ENCODE data around the gene CENPP.

CENPP gene

GRCh38 chr9:92499701-92500100, 173.9 kb downstream of the CENPP start:
- Histone ChIP-seq H3K4me1 (ENCODE audit: insufficient read depth, low read length, severe bottlenecking) (no peaks in the 10 kb centered on the region), H3K9me2 (ENCODE audit: low read depth, low read length) (no peaks in the 10 kb centered on the region), H3K4me3 (ENCODE audit: low read depth, low read length, poor library complexity, severe bottlenecking) (no peak overlapping the region), H3K79me2 (ENCODE audit: insufficient read depth, low read length) (no peaks in the 10 kb centered on the region), H3K4me2 (ENCODE audit: low read length) (no peak overlapping the region), H3K36me3 (ENCODE audit: insufficient read depth, low read length) (no peaks in the 10 kb centered on the region), H2AFZ (ENCODE audit: low read length) (no peak overlapping the region), H3K27ac (ENCODE audit: low read depth, low read length, poor library complexity, severe bottlenecking) (no peak overlapping the region), H4K20me1 (ENCODE audit: insufficient read depth, low read length) (no peaks in the 10 kb centered on the region), H3K27me3 (ENCODE audit: insufficient read depth, low read length) (no peaks in the 10 kb centered on the region), H3K9ac (ENCODE audit: low read length) (no peak overlapping the region), H3F3A (ENCODE audit: insufficient read depth, low read length) (no peaks in the 10 kb centered on the region), H3K9me3 (ENCODE audit: low read length) (no peaks in the 10 kb centered on the region)
- TF ChIP-seq EZH2 (IDR thresholded peaks at IDR 0.05; ENCODE audit: borderline replicate concordance, low read length), result no peak
- TF ChIP-seq, protein P1, sequence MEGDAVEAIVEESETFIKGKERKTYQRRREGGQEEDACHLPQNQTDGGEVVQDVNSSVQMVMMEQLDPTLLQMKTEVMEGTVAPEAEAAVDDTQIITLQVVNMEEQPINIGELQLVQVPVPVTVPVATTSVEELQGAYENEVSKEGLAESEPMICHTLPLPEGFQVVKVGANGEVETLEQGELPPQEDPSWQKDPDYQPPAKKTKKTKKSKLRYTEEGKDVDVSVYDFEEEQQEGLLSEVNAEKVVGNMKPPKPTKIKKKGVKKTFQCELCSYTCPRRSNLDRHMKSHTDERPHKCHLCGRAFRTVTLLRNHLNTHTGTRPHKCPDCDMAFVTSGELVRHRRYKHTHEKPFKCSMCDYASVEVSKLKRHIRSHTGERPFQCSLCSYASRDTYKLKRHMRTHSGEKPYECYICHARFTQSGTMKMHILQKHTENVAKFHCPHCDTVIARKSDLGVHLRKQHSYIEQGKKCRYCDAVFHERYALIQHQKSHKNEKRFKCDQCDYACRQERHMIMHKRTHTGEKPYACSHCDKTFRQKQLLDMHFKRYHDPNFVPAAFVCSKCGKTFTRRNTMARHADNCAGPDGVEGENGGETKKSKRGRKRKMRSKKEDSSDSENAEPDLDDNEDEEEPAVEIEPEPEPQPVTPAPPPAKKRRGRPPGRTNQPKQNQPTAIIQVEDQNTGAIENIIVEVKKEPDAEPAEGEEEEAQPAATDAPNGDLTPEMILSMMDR (IDR thresholded peaks at IDR 0.05; ENCODE audit: low read length), result no peak

GRCh38 chr9:92500725-92501124, 175.0 kb downstream of the CENPP start:
- Histone ChIP-seq H3K4me1 (ENCODE audit: insufficient read depth, low read length, severe bottlenecking) (no peaks in the 10 kb centered on the region), H3K9me3 (ENCODE audit: low read length) (no peaks in the 10 kb centered on the region), H3K27ac (ENCODE audit: low read depth, low read length, poor library complexity, severe bottlenecking) (no peak overlapping the region), H3K4me2 (ENCODE audit: low read length) (no peak overlapping the region), H3K79me2 (ENCODE audit: insufficient read depth, low read length) (no peaks in the 10 kb centered on the region), H3K9ac (ENCODE audit: low read length) (no peak overlapping the region), H3K4me3 (ENCODE audit: low read depth, low read length, poor library complexity, severe bottlenecking) (no peak overlapping the region), H3K36me3 (ENCODE audit: insufficient read depth, low read length) (no peaks in the 10 kb centered on the region), H3K27me3 (ENCODE audit: insufficient read depth, low read length) (no peaks in the 10 kb centered on the region), H3K9me2 (ENCODE audit: low read depth, low read length) (no peaks in the 10 kb centered on the region), H4K20me1 (ENCODE audit: insufficient read depth, low read length) (no peaks in the 10 kb centered on the region), H3F3A (ENCODE audit: insufficient read depth, low read length) (no peaks in the 10 kb centered on the region), H2AFZ (ENCODE audit: low read length) (no peak overlapping the region)
- TF ChIP-seq, protein P1 (IDR thresholded peaks at IDR 0.05; ENCODE audit: low read length), result no peak
- no peak for TF ChIP-seq EZH2 (IDR thresholded peaks at IDR 0.05; ENCODE audit: borderline replicate concordance, low read length)

DNA sequence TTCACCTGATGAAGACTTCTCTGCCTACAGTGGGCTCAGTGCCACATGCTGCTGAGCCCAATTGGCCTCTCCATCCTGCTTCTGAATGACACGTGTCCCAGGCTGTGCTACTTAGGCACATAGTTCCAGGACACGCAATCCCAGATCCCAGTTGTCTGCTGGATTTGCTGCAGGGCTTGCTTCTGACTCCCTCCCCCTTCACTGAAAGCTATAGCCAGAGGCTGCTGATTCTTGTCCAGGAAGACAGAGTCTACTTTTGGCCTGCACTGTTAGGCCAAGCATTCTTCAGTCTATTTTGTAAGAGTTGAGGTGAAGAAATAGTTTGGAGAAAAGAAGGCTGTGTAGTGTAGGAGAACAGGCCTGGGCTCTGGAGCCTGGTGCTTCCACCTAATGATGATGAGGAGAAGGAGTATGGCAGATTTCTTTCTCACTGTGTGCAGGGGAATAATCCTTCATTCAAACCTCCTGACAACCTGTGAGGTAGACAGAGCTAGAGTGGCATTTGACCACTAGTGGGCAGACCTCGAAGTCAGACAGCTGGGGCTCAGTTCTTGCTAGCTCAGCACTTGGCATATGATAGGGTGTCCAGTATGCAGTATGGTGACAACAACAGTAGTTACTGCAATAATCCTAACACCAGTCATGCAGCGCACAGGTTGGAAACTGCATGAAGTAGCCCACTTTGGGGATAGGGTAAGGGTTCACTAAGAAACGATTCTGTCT, 176.1 kb downstream of the CENPP start:
- no peak overlapping the region for H3K4me3 ChIP-seq (ENCODE audit: low read depth, low read length, poor library complexity, severe bottlenecking)
- TF ChIP-seq, protein P1 (IDR thresholded peaks at IDR 0.05; ENCODE audit: low read length), result peak; percentile 73
- no peak for TF ChIP-seq EZH2 (IDR thresholded peaks at IDR 0.05; ENCODE audit: borderline replicate concordance, low read length)
- no peak overlapping the region for H3K4me2 ChIP-seq (ENCODE audit: low read length)
- H3K9me2 ChIP-seq (ENCODE audit: low read depth, low read length), result no peaks in the 10 kb centered on the region
- H3K79me2 ChIP-seq (ENCODE audit: insufficient read depth, low read length), result no peaks in the 10 kb centered on the region
- no peaks in the 10 kb centered on the region for H3K36me3 ChIP-seq (ENCODE audit: insufficient read depth, low read length)
- no peak overlapping the region for H3K27ac ChIP-seq (ENCODE audit: low read depth, low read length, poor library complexity, severe bottlenecking)
- no peaks in the 10 kb centered on the region for H3K4me1 ChIP-seq (ENCODE audit: insufficient read depth, low read length, severe bottlenecking)
- H3F3A ChIP-seq (ENCODE audit: insufficient read depth, low read length), result no peaks in the 10 kb centered on the region
- no peak overlapping the region for H2AFZ ChIP-seq (ENCODE audit: low read length)
- H3K27me3 ChIP-seq (ENCODE audit: insufficient read depth, low read length), result no peaks in the 10 kb centered on the region
- no peak overlapping the region for H3K9ac ChIP-seq (ENCODE audit: low read length)
- H3K9me3 ChIP-seq (ENCODE audit: low read length), result no peaks in the 10 kb centered on the region
- no peaks in the 10 kb centered on the region for H4K20me1 ChIP-seq (ENCODE audit: insufficient read depth, low read length)

Measured in OCI-LY1 (cell line).